ENCODE measurements around the gene CSPG4. TPM values are rescaled to one million over a fixed set of nuclear protein-coding genes. Genes with fewer than 3 reads are reported as not detected.

The CSPG4 gene
- total and polyA plus RNA-seq, 2 of the 4 experiments (the other 2 are of a cell fraction): 12.4 to 28.4 TPM

GRCh38 chr15:75675579-75676404 lies 36.9 kb downstream of the CSPG4 start:
- Histone ChIP-seq H2AK5ac (ENCODE audit: low read depth, low read length) (no peak overlapping the region), H2BK120ac (ENCODE audit: low read depth, low read length) (no peak overlapping the region), H3K27me3 (ENCODE audit: control insufficient read depth, insufficient read depth, low read length) (no peaks in the 10 kb centered on the region), H3K18ac (ENCODE audit: low read depth, low read length) (no peak overlapping the region), H2BK5ac (ENCODE audit: low read depth, low read length, poor library complexity, severe bottlenecking) (no peak overlapping the region), H3K4me1 (ENCODE audit: control insufficient read depth, insufficient read depth, low read length) (peaks cover 23% of the 10 kb centered on the region), H3K23ac (ENCODE audit: low read depth, low read length) (no peak overlapping the region), H3K9me1 (ENCODE audit: insufficient read depth, low read length) (peaks cover 29% of the 10 kb centered on the region; the same call in 1 of the 2 replicates), H2BK20ac (ENCODE audit: low read depth, low read length) (no peak overlapping the region), H4K5ac (ENCODE audit: low read depth, low read length) (no peak overlapping the region), H4K8ac (ENCODE audit: low read depth in 2 of 2, low read length in 2 of 2) (no peak overlapping the region), H3K9me3 (ENCODE audit: control insufficient read depth, insufficient read depth, low read length) (no peaks in the 10 kb centered on the region), H3K4ac (ENCODE audit: low read depth, low read length) (no peak overlapping the region), H2AFZ (replicated peaks; ENCODE audit: low read length, poor library complexity) (no peak overlapping the region), H3K9ac (ENCODE audit: low read depth, low read length) (no peak overlapping the region), H2AK9ac (replicated peaks; ENCODE audit: low read depth, low read length, poor library complexity) (peak overlapping the region; percentile 35), H3K27ac (ENCODE audit: insufficient read depth, low read length) (no peak overlapping the region), H3K4me3 (ENCODE audit: insufficient read depth, low read depth, low read length) (no peak overlapping the region), H3K79me1 (ENCODE audit: low read depth in 1 of 2, low read length in 2 of 2) (peaks cover 0 to 34% of the 10 kb centered on the region in 2 experiments), H2BK15ac (ENCODE audit: low read depth, low read length) (no peak overlapping the region), H3K14ac (replicated peaks; ENCODE audit: low read depth, low read length) (no peak overlapping the region), H3K56ac (ENCODE audit: extremely low read depth, insufficient read depth, low read length) (no peak overlapping the region), H4K20me1 (ENCODE audit: insufficient read depth, low read length) (peaks cover 21% of the 10 kb centered on the region), H3K36me3 (ENCODE audit: control insufficient read depth, insufficient read depth, low read length) (peaks cover 5% of the 10 kb centered on the region; the same call in 1 of the 2 replicates), H4K91ac (ENCODE audit: insufficient read depth, low read depth, low read length) (no peak overlapping the region), H3K4me2 (ENCODE audit: low read depth, low read length) (no peak overlapping the region)
- no peak for ATAC-seq (ENCODE audit: low read depth)
- dilution Hi-C loops (cut with HindIII; ENCODE audit: low sequenced_read_pairs, unreplicated experiment): no loop called here
- DNase-seq: no peak
- in situ Hi-C loops (cut with MboI; ENCODE audit: low sequenced_read_pairs): no loop called here
- ChIA-PET POLR2A (ENCODE audit: unreplicated experiment) (no interaction called here), CTCF (no interaction called here)
- intact Hi-C loops (cut with micrococcal nuclease): loop anchor here (10.0 kb wide), 1 partner anchor 51 kb away; the partner anchor contains the start of gene SNUPN
- no TSS peak for BruUV-seq (replicated peaks)
- 97% methylated on average over 22 of the region's 41 CpGs; no CpG with 5 or more reads in 1 of the 2 experiments for WGBS, 2 experiments (ENCODE audit: extremely low coverage in 2 of 2, insufficient read length in 1 of 2)
- TF ChIP-seq MXI1 (IDR thresholded peaks at IDR 0.05; ENCODE audit: borderline replicate concordance, low read depth, low read length) (no peak), RCOR1 (IDR thresholded peaks at IDR 0.05; ENCODE audit: insufficient replicate concordance, low read length) (no peak), CTCF (conservative IDR thresholded peaks at IDR 0.05; ENCODE audit: low read depth, low read length) (no peak), MAFK (IDR thresholded peaks at IDR 0.05; ENCODE audit: low read depth, low read length) (no peak), ELK1 (IDR thresholded peaks at IDR 0.05; ENCODE audit: borderline replicate concordance, low read depth, low read length) (no peak), MAZ (IDR thresholded peaks at IDR 0.05; ENCODE audit: borderline replicate concordance, low read depth, low read length) (no peak), RAD21 (IDR thresholded peaks at IDR 0.05; ENCODE audit: low read length) (no peak), BHLHE40 (IDR thresholded peaks at IDR 0.05; ENCODE audit: low read depth, low read length) (no peak), CHD1 (IDR thresholded peaks at IDR 0.05; ENCODE audit: low read depth, low read length) (no peak), POLR2A (IDR thresholded peaks at IDR 0.05; ENCODE audit: low read depth, low read length) (no peak), NFE2L2 (IDR thresholded peaks at IDR 0.05; ENCODE audit: low read depth, low read length) (no peak), USF2 (IDR thresholded peaks at IDR 0.05; ENCODE audit: low read depth, low read length) (no peak), RFX5 (IDR thresholded peaks at IDR 0.05; ENCODE audit: low read depth, low read length) (no peak), SMC3 (IDR thresholded peaks at IDR 0.05; ENCODE audit: low read depth, low read length) (no peak), CEBPB (IDR thresholded peaks at IDR 0.05; ENCODE audit: low read depth, low read length) (no peak)

All from IMR-90 (cell line).